H1 (cell line): ENCODE results near the gene TIE1. TPM values are rescaled to one million over a fixed set of nuclear protein-coding genes. Genes with fewer than 3 reads are reported as not detected.

Experiments
- CTCF ChIA-PET: fragments of 300-600 bp; sonication (Branson Sonifier 250); formaldehyde crosslinking; loops from one replicate; lab custom pipeline; 2021; ENCODE audit not compliant: partially characterized antibody; lab: Charles Lee
- POLR2A ChIA-PET: fragments of 300-600 bp; sonication (Branson Sonifier 250); formaldehyde crosslinking; loops from one replicate; lab custom pipeline; 2021; ENCODE audit warnings: inconsistent platforms; ENCODE audit not compliant: partially characterized antibody; lab: Charles Lee
- DNase-seq, 2 experiments: peaks; one replicate each; pipeline versions ENCODE4 v3.0.0 to v3.0.0-alpha.2; 2010 to 2022; ENCODE audit warnings: low spot score in 2 of 2, low read depth in 1 of 2, mixed read lengths in 1 of 2
- FAIRE-seq: peaks from 2 replicates; lab custom pipeline; 2011; peaks lifted over from hg19 to GRCh38; lab: Jason Lieb, UNC
- H2AFZ ChIP-seq: 2 replicates; pipeline ENCODE4 v1.8.1; 2012; ENCODE audit warnings: low read length, inconsistent platforms
- H2AK5ac ChIP-seq: 2 replicates; pipeline ENCODE4 v1.6.1; 2013; ENCODE audit warnings: low read depth, low read length
- H2BK120ac ChIP-seq: replicated peaks from 2 replicates; pipeline ENCODE3; 2013; ENCODE audit warnings: low read depth, low read length, inconsistent platforms
- H2BK12ac ChIP-seq: 2 replicates; pipeline ENCODE4 v1.6.1; 2013; ENCODE audit warnings: low read depth, low read length
- H2BK15ac ChIP-seq: 2 replicates; pipeline ENCODE4 v1.6.1; 2013; ENCODE audit warnings: low read length
- H2BK20ac ChIP-seq: 2 replicates; pipeline ENCODE4 v1.6.1; 2013; ENCODE audit warnings: low read length
- H2BK5ac ChIP-seq: 2 replicates; pipeline ENCODE4 v1.6.1; 2013; ENCODE audit warnings: low read depth, low read length
- H3K14ac ChIP-seq: 2 replicates; pipeline ENCODE4 v1.6.1; 2013; ENCODE audit warnings: inconsistent platforms; ENCODE audit not compliant: insufficient read length
- H3K18ac ChIP-seq: 2 replicates; pipeline ENCODE4 v1.6.1; 2013; ENCODE audit warnings: low read length; ENCODE audit errors: extremely low read depth
- H3K23ac ChIP-seq: 2 replicates; pipeline ENCODE4 v1.6.1; 2013; ENCODE audit warnings: inconsistent platforms; ENCODE audit not compliant: insufficient read length
- H3K23me2 ChIP-seq: 2 replicates; pipeline ENCODE4 v1.6.1; 2013; ENCODE audit warnings: low read depth, low read length
- H3K27ac ChIP-seq: 2 replicates; pipeline ENCODE4 v1.6.1; 2011; ENCODE audit warnings: low read depth, low read length, inconsistent platforms
- H3K27me3 ChIP-seq, 4 experiments: replicated peaks in 1 of 4; 1 replicate in 1 of 4; 2 replicates in 3 of 4; pipeline versions ENCODE4 v1.6.1 to v1.8.1; 2011 to 2013; ENCODE audit warnings: low read length in 3 of 4, mild to moderate bottlenecking in 3 of 4, inconsistent platforms in 2 of 4, mixed read lengths in 2 of 4, moderate library complexity in 1 of 4; ENCODE audit not compliant: control insufficient read depth in 3 of 4, insufficient read depth in 3 of 4; ENCODE audit errors: extremely low read depth in 1 of 4
- H3K36me3 ChIP-seq, 4 experiments: 2 replicates each; pipeline versions ENCODE4 v1.6.1 to v1.8.1; 2011 to 2013; ENCODE audit warnings: mild to moderate bottlenecking in 4 of 4, low read length in 3 of 4, moderate library complexity in 2 of 4, control low read depth in 1 of 4, inconsistent platforms in 1 of 4; ENCODE audit not compliant: insufficient read depth in 4 of 4, control insufficient read depth in 2 of 4
- H3K4ac ChIP-seq: replicated peaks from 2 replicates; pipeline ENCODE3; 2013; ENCODE audit warnings: low read length, low read depth, mixed read lengths, inconsistent platforms; ENCODE audit not compliant: insufficient read length
- H3K4me1 ChIP-seq, 4 experiments: replicated peaks in 1 of 4; 1 replicate in 1 of 4; 2 replicates in 3 of 4; pipeline versions ENCODE4 v1.6.1 to v1.8.1; 2011 to 2013; ENCODE audit warnings: low read length in 3 of 4, inconsistent platforms in 2 of 4, mixed read lengths in 1 of 4; ENCODE audit not compliant: insufficient read depth in 4 of 4, control insufficient read depth in 3 of 4
- H3K4me2 ChIP-seq, 2 experiments: 2 replicates each; pipeline versions ENCODE4 v1.6.1 to v1.8.1; 2011 to 2013; ENCODE audit warnings: low read depth in 2 of 2, low read length in 2 of 2, control low read depth in 1 of 2, inconsistent platforms in 1 of 2, mild to moderate bottlenecking in 1 of 2; ENCODE audit not compliant: insufficient read depth in 1 of 2
- H3K4me3 ChIP-seq, 4 experiments: fragments of 200-600, 300-600 bp in 1 of 4; sonication (generic), shearing (Covaris generic), sonication (Bioruptor Twin) in 1 of 4; 2 replicates each; pipeline versions ENCODE4 v1.5.1 to v1.8.1; 2011 to 2016; ENCODE audit warnings: low read length in 4 of 4, low read depth in 3 of 4, control low read depth in 2 of 4, inconsistent platforms in 2 of 4, mild to moderate bottlenecking in 2 of 4, mixed read lengths in 1 of 4, moderate library complexity in 1 of 4; ENCODE audit not compliant: insufficient read depth in 2 of 4; ENCODE audit errors: extremely low read depth in 1 of 4
- H3K56ac ChIP-seq: replicated peaks from 2 replicates; pipeline ENCODE3; 2013; ENCODE audit warnings: low read depth, mild to moderate bottlenecking, mixed read lengths, low read length, inconsistent platforms; ENCODE audit not compliant: insufficient read length
- H3K79me1 ChIP-seq: 2 replicates; pipeline ENCODE4 v1.6.1; 2013; ENCODE audit warnings: low read depth, low read length, control low read depth
- H3K79me2 ChIP-seq, 2 experiments: 2 replicates each; pipeline versions ENCODE4 v1.6.1 to v1.8.1; 2012 to 2013; ENCODE audit warnings: low read length in 2 of 2, mild to moderate bottlenecking in 2 of 2, inconsistent platforms in 1 of 2; ENCODE audit not compliant: insufficient read depth in 2 of 2, control insufficient read depth in 1 of 2
- H3K9ac ChIP-seq, 4 experiments: replicated peaks in 1 of 4; 1 replicate in 1 of 4; 2 replicates in 3 of 4; pipeline versions ENCODE4 v1.6.1 to v1.8.1; 2011 to 2013; ENCODE audit warnings: low read depth in 3 of 4, low read length in 3 of 4, control low read depth in 2 of 4, mild to moderate bottlenecking in 2 of 4, moderate library complexity in 2 of 4, inconsistent platforms in 1 of 4; ENCODE audit errors: extremely low read depth in 1 of 4
- H3K9me3 ChIP-seq, 2 experiments: 2 replicates each; pipeline versions ENCODE4 v1.6.1 to v1.8.1; 2012 to 2013; ENCODE audit warnings: mild to moderate bottlenecking in 2 of 2, moderate library complexity in 2 of 2, control low read depth in 1 of 2, inconsistent platforms in 1 of 2, low read depth in 1 of 2, low read length in 1 of 2, mixed read lengths in 1 of 2; ENCODE audit not compliant: insufficient read depth in 2 of 2
- H4K20me1 ChIP-seq, 2 experiments: replicated peaks in 1 of 2; 2 replicates each; pipeline versions ENCODE3 to v1.8.1; 2011 to 2013; ENCODE audit warnings: inconsistent platforms in 2 of 2, low read length in 2 of 2, mild to moderate bottlenecking in 1 of 2; ENCODE audit not compliant: insufficient read depth in 2 of 2, control insufficient read depth in 1 of 2
- H4K5ac ChIP-seq: 2 replicates; pipeline ENCODE4 v1.6.1; 2013; ENCODE audit warnings: low read length, low read depth, mixed read lengths, inconsistent platforms; ENCODE audit not compliant: insufficient read length
- H4K8ac ChIP-seq: 2 replicates; pipeline ENCODE4 v1.8.0; 2013; ENCODE audit warnings: mild to moderate bottlenecking, moderate library complexity, low read length, inconsistent platforms; ENCODE audit not compliant: insufficient read depth; ENCODE audit errors: extremely low read depth
- H4K91ac ChIP-seq: replicated peaks from 2 replicates; pipeline ENCODE3; 2013; ENCODE audit warnings: low read length, mixed read lengths, inconsistent platforms; ENCODE audit not compliant: insufficient read length
- CBX5 ChIP-seq: fragments of 300-800, 300-1000 bp; sonication (generic); IDR thresholded peaks from 2 replicates; pipeline ENCODE4 v1.7.1; 2016; ENCODE audit warnings: antibody characterized with exemption, low read length, low read depth
- CBX8 ChIP-seq: fragments of 300-800, 300-1000 bp; sonication (generic); IDR thresholded peaks from 2 replicates; pipeline ENCODE4 v1.7.1; 2016; ENCODE audit warnings: low read depth, low read length, borderline replicate concordance
- CHD1 ChIP-seq: IDR thresholded peaks from 2 replicates; pipeline ENCODE4 v1.6.1; 2012; ENCODE audit warnings: low read depth, low read length, improper control_type of control experiment
- KDM4A ChIP-seq: IDR thresholded peaks from one replicate; pipeline ENCODE4 v1.7.1; 2012; ENCODE audit warnings: low read depth, mild to moderate bottlenecking, moderate library complexity, low read length, inconsistent platforms; ENCODE audit not compliant: severe bottlenecking
- RFX5 ChIP-seq: IDR thresholded peaks from 2 replicates; pipeline ENCODE4 v1.6.1; 2011; ENCODE audit warnings: low read depth, low read length, improper control_type of control experiment, borderline replicate concordance
- RNF2 ChIP-seq: fragments of 200-900, 300-1000 bp; sonication (generic); IDR thresholded peaks from 2 replicates; pipeline ENCODE4 v1.7.1; 2016; ENCODE audit warnings: borderline replicate concordance, low read depth, mild to moderate bottlenecking, antibody characterized with exemption, low read length; ENCODE audit not compliant: poor library complexity, severe bottlenecking; ENCODE audit errors: missing control alignments
- TBP ChIP-seq: IDR thresholded peaks from 2 replicates; pipeline ENCODE4 v1.6.1; 2011; ENCODE audit warnings: low read depth, low read length, improper control_type of control experiment
- ZNF274 ChIP-seq: IDR thresholded peaks from 2 replicates; pipeline ENCODE4 v1.7.0; 2012; ENCODE audit warnings: low read length, borderline replicate concordance; ENCODE audit errors: extremely low read depth
- WGBS, 2 experiments: shearing (Covaris generic) in 1 of 2; methylation state at CpG; one replicate each; pipeline versions ENCODE4 v1.1.6 to v1.1.7; 2013 to 2015; ENCODE audit warnings: low lambda C conversion rate in 2 of 2, mixed read lengths in 2 of 2, inconsistent platforms in 1 of 2, low coverage in 1 of 2, missing lambda C conversion rate in 1 of 2; ENCODE audit not compliant: insufficient replicate concordance in 2 of 2, insufficient coverage in 1 of 2, insufficient read length in 1 of 2; ENCODE audit errors: extremely low coverage in 1 of 2, missing lambda C conversion rate in 1 of 2; 5-methylcytosine and 5-hydroxymethylcytosine counted together
- polyA plus RNA-seq, 7 experiments: library from polyadenylated mRNA; depleted of rRNA in 3 of 7; stranded (reverse) in 5 of 7; unstranded in 2 of 7; fragments of >200 nt in 5 of 7; fragments of 200-250 nt in 2 of 7; gene quantifications; 1 replicate in 5 of 7; 2 replicates in 1 of 7; 4 replicates in 1 of 7; pipeline versions ENCODE4 v1.2.1 to v1.2.3, GENCODE V29; 2011 to 2013; ENCODE audit warnings: missing spikeins in 2 of 7, mixed read lengths in 2 of 7
- total RNA-seq: library from RNA; stranded (reverse); fragmentation: NEBNext Ultra II Directional; extraction: Animal tissue kit (Norgen Biotek cat#: 25700); gene quantifications from 2 replicates; pipeline ENCODE4 v1.2.1, GENCODE V29; 2021

Gene TIE1
- total and polyA plus RNA-seq, 2 of the 8 experiments (the other 6 are each of a cell fraction or from before 2014, with no cell fraction given), result 0.74 to 2.2 TPM

- Histone ChIP-seq H2BK20ac (no peak overlapping the region), H4K5ac (no peak overlapping the region), H4K8ac (no peak overlapping the region), H4K20me1 (no peaks in the 10 kb centered on the region), H3K27ac (no peak overlapping the region), H3K4me2 (no peak overlapping the region), H2BK12ac (no peak overlapping the region), H3K56ac (no peak overlapping the region), H2BK120ac (no peak overlapping the region), H4K91ac (no peak overlapping the region), H3K23me2 (no peaks in the 10 kb centered on the region), H3K36me3 (no peaks in the 10 kb centered on the region), H3K14ac (no peak overlapping the region), H2AFZ (no peak overlapping the region), H2BK5ac (no peak overlapping the region), H3K23ac (no peak overlapping the region), H2AK5ac (no peak overlapping the region), H3K4ac (no peak overlapping the region), H3K18ac (no peak overlapping the region), H3K9ac (no peak overlapping the region), H3K27me3 (no peaks in the 10 kb centered on the region; a peak in 1 of 7 replicates), H3K4me3 (no peak overlapping the region), H3K79me2 (no peaks in the 10 kb centered on the region), H2BK15ac (no peak overlapping the region), H3K4me1 (no peaks in the 10 kb centered on the region; a peak in 1 of 7 replicates), H3K9me3 (no peaks in the 10 kb centered on the region), H3K79me1 (no peaks in the 10 kb centered on the region)
- ChIA-PET CTCF (interaction anchor here (1.3 to 1.7 kb wide), 3 partner anchors 9 to 81 kb away, joined by 3 to 5 read pairs (median 4); partner anchors contain the start of gene MPL), POLR2A (interaction anchor here (0.9 to 1.7 kb wide), 5 partner anchors 8 to 146 kb away, joined by 3 to 4 read pairs (median 4); partner anchors contain the start of genes HYI, MED8 and SZT2)
- FAIRE-seq (no peak), DNase-seq (no peak)
- TF ChIP-seq TBP, result no peak
- no peak for TF ChIP-seq CBX5
- TF ChIP-seq CHD1, result no peak
- no peak for TF ChIP-seq CBX8
- TF ChIP-seq RNF2, result no peak
- TF ChIP-seq ZNF274, result no peak
- TF ChIP-seq KDM4A, result no peak
- no peak for TF ChIP-seq RFX5
- 91% methylated on average over 9 of the region's 9 CpGs; no CpG with 5 or more reads in 1 of the 2 experiments for WGBS, 2 experiments
Measured at GRCh38 chr1:43307458-43308158, 6.8 kb downstream of the TIE1 start.
